Activated T-helper 1 cell treated with anti-CD3 and anti-CD28 coated beads, Interleukin-12 subunit alpha, Interleukin-12 subunit beta, Interleukin-2, Interleukin-4 antibody, amounts not matched to agents 30 ng/mL and 10 ng/mL and 1 ng/mL, durations not matched to agents 14 hours and 24 hours and 36 hours (primary cell): ENCODE results near the gene ZNF396. TPM values are rescaled to one million over a fixed set of nuclear protein-coding genes. Genes with fewer than 3 reads are reported as not detected.
A peak's percentile ranks its signal among the peaks of the same experiment; 100 is the strongest.

Source experiments
- DNase-seq: peaks from one replicate; pipeline ENCODE4 v3.0.0; 2021; ENCODE audit warnings: low spot score
- H3K27ac Mint-ChIP-seq: one replicate; pipeline ENCODE4 v1.8.0; 2021; ENCODE audit warnings: mild to moderate bottlenecking, mixed read lengths
- H3K27me3 Mint-ChIP-seq: one replicate; pipeline ENCODE4 v1.8.0; 2022; ENCODE audit warnings: mild to moderate bottlenecking, moderate library complexity, mixed read lengths; ENCODE audit not compliant: insufficient read depth
- H3K36me3 Mint-ChIP-seq: one replicate; pipeline ENCODE4 v1.8.0; 2021; ENCODE audit warnings: low read depth, mixed read lengths
- H3K4me1 Mint-ChIP-seq: one replicate; pipeline ENCODE4 v1.8.0; 2021; ENCODE audit warnings: low read depth, mixed read lengths
- H3K4me3 Mint-ChIP-seq: one replicate; pipeline ENCODE4 v1.8.0; 2021; ENCODE audit warnings: mild to moderate bottlenecking, moderate library complexity, mixed read lengths
- H3K9me3 Mint-ChIP-seq: one replicate; pipeline ENCODE4 v1.8.0; 2021; ENCODE audit warnings: mixed read lengths
- intact Hi-C: fragments of 100-400 bp; cut with micrococcal nuclease; formaldehyde crosslinking; loops from one replicate; pipeline ENCODE4 v1.15.1; 2024
- total RNA-seq: library from RNA; stranded (reverse); gene quantifications from 2 replicates; pipeline ENCODE4 v1.2.3, GENCODE V29; 2022

The ZNF396 gene
- total RNA-seq, 1 donor from 2014 or later: 0.60 TPM

DNA sequence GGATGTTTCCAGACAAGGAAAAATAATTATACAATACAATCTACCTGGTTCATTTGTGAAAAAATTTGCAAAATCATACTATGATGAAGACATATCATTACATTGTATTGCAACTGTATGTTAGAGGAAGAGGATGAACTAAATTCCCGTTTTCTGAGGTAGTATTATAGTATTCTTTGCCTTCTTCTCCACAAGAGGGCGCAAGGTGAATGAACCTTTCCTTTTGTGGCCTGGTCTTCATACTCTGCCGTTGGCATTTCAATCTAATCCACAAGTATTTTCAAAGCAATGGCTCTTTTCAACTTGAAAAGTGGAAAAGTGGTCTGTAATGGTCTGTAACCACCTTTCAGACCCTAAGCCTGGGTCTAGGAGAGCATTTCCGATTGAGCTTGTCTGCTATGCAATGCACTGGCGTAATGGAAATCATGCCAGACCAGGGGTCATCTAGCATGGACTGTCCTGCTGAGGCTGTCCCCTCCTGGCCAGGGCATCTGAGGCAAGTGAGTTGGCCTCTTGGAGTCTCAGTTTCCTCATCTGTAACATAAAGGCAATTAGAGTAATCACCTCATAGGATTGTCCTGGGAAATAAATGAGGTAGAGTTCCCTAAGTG lies 30.8 kb upstream of the ZNF396 start:
- peak; percentile 25 for DNase-seq
- intact Hi-C loops: loop anchor here (1.0 to 5.0 kb wide), 7 partner anchors 21 to 542 kb away; no protein-coding TSS in a partner anchor
- Mint-ChIP-seq H3K27ac (no peak overlapping the region), H3K36me3 (no peaks in the 10 kb centered on the region), H3K4me1 (peaks cover 19% of the 10 kb centered on the region), H3K4me3 (no peak overlapping the region), H3K9me3 (no peaks in the 10 kb centered on the region), H3K27me3 (peaks cover 5% of the 10 kb centered on the region)

DNA sequence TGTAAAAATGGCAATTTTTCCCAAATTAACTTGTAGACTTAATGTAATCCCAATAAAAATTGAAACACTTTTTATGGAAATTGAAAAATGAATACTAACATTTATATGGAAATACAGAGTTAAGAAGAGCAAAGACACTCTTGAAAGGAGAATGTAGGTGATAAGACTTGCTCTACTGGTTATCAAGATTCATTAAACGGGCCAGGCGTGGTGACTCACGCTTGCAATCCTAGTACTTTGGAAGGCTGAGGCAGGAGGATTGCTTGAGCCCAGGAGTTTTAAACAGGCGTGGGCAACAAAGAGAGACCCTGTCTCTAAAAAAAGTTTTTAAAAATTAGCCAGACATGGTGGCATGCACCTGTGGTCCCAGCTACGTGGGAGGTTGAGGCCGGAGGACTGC lies 29.5 kb upstream of the ZNF396 start:
- no peak for DNase-seq
- no peak overlapping the region for H3K27ac Mint-ChIP-seq
- H3K36me3 Mint-ChIP-seq: no peaks in the 10 kb centered on the region
- H3K27me3 Mint-ChIP-seq: peaks cover 5% of the 10 kb centered on the region
- intact Hi-C loops: loop anchor here (2.0 to 5.0 kb wide), 2 partner anchors 20 to 106 kb away; no protein-coding TSS in a partner anchor
- no peaks in the 10 kb centered on the region for H3K9me3 Mint-ChIP-seq
- H3K4me1 Mint-ChIP-seq: peaks cover 9% of the 10 kb centered on the region
- no peak overlapping the region for H3K4me3 Mint-ChIP-seq

DNA sequence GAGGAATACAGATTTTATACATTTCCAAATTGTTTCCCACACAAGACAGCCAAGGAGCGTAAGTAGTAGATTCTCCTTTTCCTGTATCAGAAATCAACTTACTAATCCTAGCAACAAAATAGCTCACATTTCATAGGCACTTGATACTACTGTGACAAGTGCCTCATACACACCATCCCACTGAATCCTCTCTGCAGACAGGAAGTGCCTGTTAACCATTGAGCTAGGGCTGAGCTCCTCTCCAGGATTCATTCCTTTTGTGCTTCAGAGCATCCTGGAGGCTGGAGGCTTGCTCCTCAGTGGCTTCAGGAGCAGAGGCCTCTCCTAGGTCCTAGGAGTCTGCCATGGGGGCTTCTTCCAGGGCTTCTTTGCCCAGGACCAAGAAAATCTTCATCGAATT lies 20.8 kb upstream of the ZNF396 start:
- no peak for DNase-seq
- intact Hi-C loops: no loop called here
- H3K4me1 Mint-ChIP-seq: no peaks in the 10 kb centered on the region
- H3K36me3 Mint-ChIP-seq: no peaks in the 10 kb centered on the region
- H3K27me3 Mint-ChIP-seq: peaks cover 4% of the 10 kb centered on the region
- no peak overlapping the region for H3K27ac Mint-ChIP-seq
- H3K9me3 Mint-ChIP-seq: no peaks in the 10 kb centered on the region
- no peak overlapping the region for H3K4me3 Mint-ChIP-seq

DNA sequence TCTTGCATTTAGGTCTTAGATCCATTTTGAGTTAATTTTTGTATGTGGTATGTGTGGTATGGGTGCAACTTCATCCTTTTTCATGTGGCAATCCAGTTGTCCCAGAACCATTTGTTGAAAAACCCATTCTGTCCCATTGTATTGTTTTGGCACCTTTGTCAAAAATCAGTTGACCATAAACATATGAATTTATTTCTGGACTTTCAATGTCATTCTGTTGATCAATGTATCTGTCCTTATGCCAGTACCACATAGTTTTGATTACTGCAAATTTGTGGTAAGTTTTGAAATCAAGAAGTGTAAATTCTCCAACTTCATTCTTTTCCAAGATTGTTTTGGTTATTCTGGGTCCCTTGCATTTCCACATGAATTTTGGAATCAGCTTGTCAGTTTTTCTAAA lies 16.6 kb upstream of the ZNF396 start:
- H3K9me3 Mint-ChIP-seq: no peaks in the 10 kb centered on the region
- no peak overlapping the region for H3K27ac Mint-ChIP-seq
- no peaks in the 10 kb centered on the region for H3K36me3 Mint-ChIP-seq
- H3K4me3 Mint-ChIP-seq: no peak overlapping the region
- no peak for DNase-seq
- H3K4me1 Mint-ChIP-seq: no peaks in the 10 kb centered on the region
- intact Hi-C loops: no loop called here
- H3K27me3 Mint-ChIP-seq: peaks cover 2% of the 10 kb centered on the region

DNA sequence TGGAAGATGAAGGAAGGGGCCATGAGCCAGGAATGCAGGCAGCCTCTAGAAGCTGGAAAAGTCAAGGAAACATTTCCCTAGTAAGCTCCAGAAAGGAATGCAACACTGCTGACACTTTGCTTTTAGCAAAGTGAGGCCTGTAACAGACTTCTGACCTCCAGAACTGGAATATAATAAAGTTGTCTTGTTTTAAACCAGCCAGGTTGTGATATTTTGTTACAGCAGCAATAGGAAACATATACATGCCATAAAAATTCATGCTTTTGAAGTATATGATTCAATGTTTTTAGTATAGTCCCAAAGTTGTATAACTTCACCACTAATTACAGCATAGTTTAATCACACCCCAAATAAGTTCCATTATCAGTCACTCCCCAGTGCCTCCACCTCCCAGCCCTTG lies 15.2 kb upstream of the ZNF396 start:
- Mint-ChIP-seq H3K27me3 (peaks cover 10% of the 10 kb centered on the region), H3K27ac (no peak overlapping the region), H3K36me3 (no peaks in the 10 kb centered on the region), H3K4me1 (no peaks in the 10 kb centered on the region), H3K4me3 (no peak overlapping the region), H3K9me3 (no peaks in the 10 kb centered on the region)
- intact Hi-C loops: no loop called here
- DNase-seq: no peak

DNA sequence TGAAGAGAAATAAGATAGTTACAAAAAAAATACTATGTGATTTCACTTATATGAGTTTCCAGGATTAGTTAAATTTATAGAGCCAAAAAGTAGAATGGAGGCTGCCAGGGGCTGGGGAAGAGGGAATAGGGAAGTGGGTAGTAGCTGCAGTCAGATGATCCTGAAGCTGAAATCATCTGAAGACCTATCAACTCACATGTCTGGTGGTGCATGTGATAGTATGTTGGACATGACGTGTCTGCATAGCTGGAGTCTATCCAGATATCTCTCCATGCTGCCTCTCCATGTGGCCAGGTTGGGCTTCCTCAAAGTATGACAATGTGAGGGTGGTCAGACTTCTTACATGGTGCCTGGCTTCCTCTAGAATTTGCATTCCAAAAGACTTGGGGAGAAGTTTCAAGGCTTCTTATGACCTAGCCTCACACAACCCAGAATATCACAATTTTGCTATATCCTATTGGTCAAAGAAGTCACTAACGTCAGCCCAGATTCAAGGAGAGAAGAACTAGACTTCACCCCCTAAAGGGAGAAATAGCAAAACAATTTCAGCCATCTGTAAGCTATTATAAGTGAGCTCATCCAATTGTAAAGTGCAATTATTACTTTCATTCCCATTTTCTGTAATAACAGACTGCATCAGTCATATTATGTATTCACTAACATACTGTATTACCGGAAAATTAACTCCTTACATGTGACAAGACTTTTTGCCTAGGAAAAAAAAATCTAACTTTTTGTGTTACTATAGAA lies 14.0 kb upstream of the ZNF396 start:
- H3K36me3 Mint-ChIP-seq: no peaks in the 10 kb centered on the region
- peaks cover 9% of the 10 kb centered on the region for H3K4me1 Mint-ChIP-seq
- H3K27me3 Mint-ChIP-seq: peaks cover 16% of the 10 kb centered on the region
- no peaks in the 10 kb centered on the region for H3K9me3 Mint-ChIP-seq
- H3K4me3 Mint-ChIP-seq: no peak overlapping the region
- intact Hi-C loops: no loop called here
- no peak for DNase-seq
- H3K27ac Mint-ChIP-seq: no peak overlapping the region

DNA sequence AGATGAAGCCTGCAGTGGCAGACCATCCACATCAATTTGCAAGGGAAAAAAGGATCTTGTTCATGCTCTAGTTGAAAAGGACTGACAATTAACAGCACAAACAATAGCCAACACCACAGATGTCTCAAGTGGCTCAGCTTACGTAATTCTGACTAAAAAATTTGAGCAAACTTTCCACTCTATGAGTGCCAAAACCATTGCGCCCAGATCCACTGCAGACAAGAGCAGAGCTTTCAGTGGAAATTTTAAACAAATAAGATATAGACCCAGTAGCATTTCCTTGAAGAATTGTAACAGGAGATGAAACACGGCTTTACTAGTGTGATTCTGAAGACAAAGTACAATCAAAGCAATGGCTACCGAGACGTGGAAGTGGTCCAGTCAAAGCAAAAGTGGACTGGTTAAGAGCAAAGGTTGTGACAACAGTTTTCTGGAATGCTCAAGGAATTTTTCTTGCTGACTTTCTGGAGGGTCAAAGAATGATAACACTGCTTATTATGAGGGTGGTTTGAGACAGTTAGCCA lies 12.0 kb upstream of the ZNF396 start:
- intact Hi-C loops: loop anchor here (5.0 kb wide), 1 partner anchor 273 kb away; no protein-coding TSS in a partner anchor
- no peak overlapping the region for H3K27ac Mint-ChIP-seq

DNA sequence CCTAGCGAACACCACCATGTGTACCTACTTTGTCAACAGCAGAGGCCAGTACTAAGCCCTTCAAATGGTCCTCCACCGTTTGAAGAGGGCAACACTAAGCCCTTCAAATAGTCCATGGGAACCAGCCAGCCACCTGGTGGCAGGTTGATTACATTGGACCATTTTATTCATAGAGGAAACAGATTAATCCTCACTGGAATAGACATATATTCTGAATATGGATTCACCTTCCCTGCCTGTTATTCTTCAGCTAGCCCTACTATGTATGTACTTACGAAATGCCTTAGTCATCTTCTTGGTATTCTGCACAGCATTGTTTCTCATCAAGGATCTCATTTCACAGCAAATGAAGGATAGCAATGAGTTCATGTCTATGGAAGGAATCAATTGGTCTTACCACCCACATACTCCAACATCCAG lies 10.0 kb upstream of the ZNF396 start:
- H3K27ac Mint-ChIP-seq: no peak overlapping the region
- intact Hi-C loops: loop anchor here (2.0 to 5.0 kb wide), 3 partner anchors 20 to 898 kb away; no protein-coding TSS in a partner anchor
- no peak overlapping the region for H3K4me3 Mint-ChIP-seq
- no peak for DNase-seq
- H3K36me3 Mint-ChIP-seq: no peaks in the 10 kb centered on the region
- no peaks in the 10 kb centered on the region for H3K9me3 Mint-ChIP-seq
- peaks cover 21% of the 10 kb centered on the region for H3K27me3 Mint-ChIP-seq
- peaks cover 9% of the 10 kb centered on the region for H3K4me1 Mint-ChIP-seq

More for the DNA sequence above, 12.0 kb upstream of the ZNF396 start:
- Mint-ChIP-seq H3K9me3 (no peaks in the 10 kb centered on the region), H3K36me3 (no peaks in the 10 kb centered on the region), H3K4me1 (peaks cover 9% of the 10 kb centered on the region), H3K27me3 (peaks cover 20% of the 10 kb centered on the region), H3K4me3 (no peak overlapping the region)
- no peak for DNase-seq

DNA sequence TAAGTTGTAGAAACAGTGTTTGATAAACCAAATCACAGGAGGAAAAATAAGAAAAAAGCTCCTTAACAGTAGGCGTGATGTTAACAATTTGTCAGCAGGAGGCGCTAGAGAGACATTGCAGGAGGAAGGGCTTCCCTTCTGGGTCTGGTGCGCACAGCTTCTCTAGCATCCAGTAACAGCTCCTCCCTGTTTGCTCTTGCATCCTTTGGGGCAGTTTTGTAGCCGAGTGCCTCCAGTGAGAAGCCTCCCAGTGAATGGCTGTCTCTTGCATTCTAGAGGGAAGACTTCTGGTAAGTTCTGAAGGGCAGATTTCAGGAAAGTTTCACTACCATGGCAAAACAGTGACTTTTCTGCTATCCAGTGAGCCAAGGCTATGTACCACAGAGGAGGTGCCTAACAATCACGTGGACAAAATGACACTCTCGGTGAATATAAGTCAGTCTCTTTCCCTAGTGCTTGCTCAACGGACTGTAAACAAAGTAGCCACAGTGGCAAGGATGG lies 9.5 kb upstream of the ZNF396 start:
- Mint-ChIP-seq H3K9me3 (no peaks in the 10 kb centered on the region), H3K36me3 (no peaks in the 10 kb centered on the region), H3K4me1 (peaks cover 9% of the 10 kb centered on the region), H3K4me3 (no peak overlapping the region), H3K27ac (no peak overlapping the region), H3K27me3 (peaks cover 21% of the 10 kb centered on the region)
- intact Hi-C loops: loop anchor here (1.0 to 5.0 kb wide), 5 partner anchors 20 to 898 kb away; no protein-coding TSS in a partner anchor
- DNase-seq: peak; percentile 56

DNA sequence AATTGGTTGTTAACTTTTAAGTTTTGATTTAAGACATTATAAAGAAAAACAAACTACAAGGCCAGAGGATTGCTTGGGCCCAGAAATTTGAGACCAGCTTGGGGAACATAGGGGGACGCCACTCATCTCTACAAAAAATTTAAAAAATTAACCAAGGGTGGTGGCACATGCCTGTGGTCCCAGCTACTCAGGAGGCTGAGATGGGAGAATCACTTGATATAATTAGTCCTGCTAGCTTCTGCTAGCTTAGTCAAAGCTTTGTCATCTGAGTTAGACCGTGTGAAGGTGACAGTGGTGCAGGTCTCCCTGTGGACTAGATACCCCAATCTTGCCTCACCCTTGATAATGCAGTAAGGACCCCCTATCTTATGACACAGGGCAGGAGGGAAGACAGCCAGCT lies 6.0 kb upstream of the ZNF396 start:
- intact Hi-C loops: no loop called here
- no peaks in the 10 kb centered on the region for H3K9me3 Mint-ChIP-seq
- no peak overlapping the region for H3K4me3 Mint-ChIP-seq
- peaks cover 28% of the 10 kb centered on the region for H3K27me3 Mint-ChIP-seq
- peaks cover 9% of the 10 kb centered on the region for H3K4me1 Mint-ChIP-seq
- no peak overlapping the region for H3K27ac Mint-ChIP-seq
- no peak for DNase-seq
- no peaks in the 10 kb centered on the region for H3K36me3 Mint-ChIP-seq

DNA sequence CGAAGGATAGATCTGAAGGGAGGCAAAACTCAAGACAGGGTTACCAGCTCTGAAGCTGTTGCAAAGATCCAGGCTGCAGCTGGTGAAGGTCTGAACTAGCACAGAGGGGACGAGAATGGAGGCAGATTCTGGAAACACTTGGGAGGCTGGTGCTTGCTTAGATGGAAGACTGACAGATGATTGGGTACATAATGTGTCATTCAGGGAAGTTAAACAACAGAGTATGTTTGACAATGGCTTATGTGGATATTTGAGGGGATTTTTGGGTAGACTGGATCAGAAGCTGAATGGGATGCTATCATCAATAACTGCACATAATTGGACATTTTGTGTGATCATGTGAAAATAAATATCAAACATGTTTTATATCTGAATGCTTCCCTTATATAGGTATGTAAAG lies 2.3 kb upstream of the ZNF396 start:
- Mint-ChIP-seq H3K27me3 (peaks cover 22% of the 10 kb centered on the region), H3K9me3 (no peaks in the 10 kb centered on the region), H3K27ac (no peak overlapping the region), H3K4me1 (peaks cover 5% of the 10 kb centered on the region), H3K36me3 (peaks cover 2% of the 10 kb centered on the region), H3K4me3 (no peak overlapping the region)
- intact Hi-C loops: no loop called here
- DNase-seq: no peak

DNA sequence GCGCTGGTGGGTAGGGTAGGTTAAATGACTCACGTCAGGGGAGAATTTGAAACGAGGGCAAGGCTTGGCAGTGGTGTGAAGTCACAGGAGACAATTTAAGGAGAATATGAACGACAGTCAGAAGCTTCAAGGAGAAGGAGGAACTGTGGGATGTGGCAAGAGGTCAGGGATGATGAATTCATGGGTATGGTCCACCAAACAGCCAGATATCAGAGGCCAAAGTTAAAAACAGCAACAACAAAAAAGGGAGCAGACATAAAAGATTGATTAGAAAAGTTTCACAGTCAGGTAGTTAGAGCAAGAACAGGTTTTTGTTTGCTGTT lies 1.4 kb upstream of the ZNF396 start:
- intact Hi-C loops: no loop called here
- no peak overlapping the region for H3K4me3 Mint-ChIP-seq

More for the DNA sequence above, 1.4 kb upstream of the ZNF396 start:
- Mint-ChIP-seq H3K27me3 (peaks cover 20% of the 10 kb centered on the region), H3K36me3 (peaks cover 2% of the 10 kb centered on the region), H3K9me3 (no peaks in the 10 kb centered on the region), H3K4me1 (peaks cover 5% of the 10 kb centered on the region), H3K27ac (no peak overlapping the region)
- DNase-seq: no peak
